A549 treated with Mapracorat at 1 μM for 4 hours (cell line): ENCODE results near the gene PARP6. TPM values are rescaled to one million over a fixed set of nuclear protein-coding genes. Genes with fewer than 3 reads are reported as not detected.

Source experiments
- total RNA-seq: library from RNA; stranded (reverse); fragments of 200-300 nt; extraction: Qiagen RNA extraction; gene quantifications from 5 replicates; pipeline ENCODE4 v1.2.3, GENCODE V29; 2022

The PARP6 gene, protein sequence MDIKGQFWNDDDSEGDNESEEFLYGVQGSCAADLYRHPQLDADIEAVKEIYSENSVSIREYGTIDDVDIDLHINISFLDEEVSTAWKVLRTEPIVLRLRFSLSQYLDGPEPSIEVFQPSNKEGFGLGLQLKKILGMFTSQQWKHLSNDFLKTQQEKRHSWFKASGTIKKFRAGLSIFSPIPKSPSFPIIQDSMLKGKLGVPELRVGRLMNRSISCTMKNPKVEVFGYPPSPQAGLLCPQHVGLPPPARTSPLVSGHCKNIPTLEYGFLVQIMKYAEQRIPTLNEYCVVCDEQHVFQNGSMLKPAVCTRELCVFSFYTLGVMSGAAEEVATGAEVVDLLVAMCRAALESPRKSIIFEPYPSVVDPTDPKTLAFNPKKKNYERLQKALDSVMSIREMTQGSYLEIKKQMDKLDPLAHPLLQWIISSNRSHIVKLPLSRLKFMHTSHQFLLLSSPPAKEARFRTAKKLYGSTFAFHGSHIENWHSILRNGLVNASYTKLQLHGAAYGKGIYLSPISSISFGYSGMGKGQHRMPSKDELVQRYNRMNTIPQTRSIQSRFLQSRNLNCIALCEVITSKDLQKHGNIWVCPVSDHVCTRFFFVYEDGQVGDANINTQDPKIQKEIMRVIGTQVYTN
- 47.9 to 66.0 TPM (median 59.9 TPM) in 5 replicates for total RNA-seq

GRCh38 chr15:72272213-72272996, at the start of gene PARP6:
Gene PARP6 (minus strand): TSS chr15:72272554. CDS start chr15:72267477, 5,077 bp downstream.

DNA sequence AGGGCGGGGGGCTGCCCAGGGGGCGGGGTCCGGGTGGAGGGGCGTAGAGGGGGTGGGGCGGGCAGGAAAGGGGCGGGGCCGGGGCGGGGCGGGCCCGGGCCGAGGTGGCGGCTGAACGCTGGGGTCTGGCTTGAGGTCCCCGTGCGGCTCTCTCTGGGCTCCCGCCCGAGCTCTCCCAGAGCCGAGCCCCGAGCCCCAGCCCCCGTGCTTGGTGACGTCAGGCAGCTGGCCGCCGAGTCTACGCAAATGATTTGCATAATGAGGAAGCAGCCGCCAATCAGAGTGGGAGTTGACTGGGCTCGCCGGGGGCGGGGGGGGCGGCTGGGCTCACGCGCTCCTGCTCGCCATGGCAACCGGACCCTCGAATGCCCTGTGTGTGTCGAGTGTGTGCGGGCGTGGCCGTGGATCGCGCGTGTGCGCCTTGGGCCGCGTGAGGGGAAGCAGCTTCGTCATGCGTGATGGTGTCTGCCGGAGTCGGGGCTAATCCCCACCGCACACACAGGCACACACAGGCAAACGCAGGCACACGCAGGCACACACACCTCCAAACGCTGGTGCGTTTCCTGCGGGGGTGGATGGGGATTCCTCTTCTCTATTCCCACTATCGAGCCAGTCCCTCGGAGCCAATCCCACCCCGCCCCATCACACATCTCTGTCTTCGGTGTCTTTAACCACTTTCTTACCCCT, 47.8 kb upstream of the PARP6 start, which contains the start of gene CELF6:
Gene CELF6 (minus strand): TSS at position 173 of the 687 bp plus-strand sequence. CDS start 283 bp downstream, outside the sequence.

DNA sequence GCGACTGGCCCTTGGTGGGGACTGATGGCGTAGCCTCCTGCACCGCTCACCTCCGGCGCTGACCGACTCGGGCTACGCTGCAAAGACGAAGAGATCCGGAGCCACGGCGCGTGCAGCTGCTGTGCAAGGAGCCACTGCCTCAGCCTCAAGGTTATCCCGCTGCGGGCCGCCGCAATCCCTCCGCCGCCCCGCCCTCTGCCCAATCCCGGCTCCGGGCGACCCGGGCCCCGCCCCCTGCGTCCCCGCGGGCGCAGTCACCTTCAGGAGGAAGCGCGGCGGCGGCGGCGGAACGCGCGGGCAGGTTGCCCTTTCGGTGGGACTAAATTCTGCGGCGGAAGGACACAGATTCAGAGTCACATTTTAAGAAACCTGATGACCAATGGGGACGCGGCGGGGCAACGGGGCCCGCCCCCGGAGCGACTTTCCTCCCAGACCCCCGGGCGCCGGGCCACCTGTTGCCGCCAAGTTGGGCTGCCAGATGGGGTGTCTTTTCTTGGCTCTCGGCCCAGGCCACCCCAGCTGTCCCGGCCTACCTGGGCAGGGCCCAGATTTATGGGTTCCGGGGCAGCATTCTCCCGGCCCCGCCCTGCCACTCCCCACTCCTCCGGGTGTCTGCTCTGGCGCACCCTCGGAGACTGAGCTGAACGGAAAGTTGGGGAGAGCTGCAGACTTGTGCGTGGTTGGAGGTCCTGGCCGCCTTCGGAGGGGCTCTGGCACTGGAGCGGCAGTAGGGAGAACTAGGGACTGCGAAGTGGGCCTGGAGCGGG, 41.1 kb downstream of the PARP6 start, which contains the start of gene PKM:
Gene PKM (minus strand): TSS at position 125 of the 767 bp plus-strand sequence. CDS start 12,093 bp downstream, outside the sequence.

DNA sequence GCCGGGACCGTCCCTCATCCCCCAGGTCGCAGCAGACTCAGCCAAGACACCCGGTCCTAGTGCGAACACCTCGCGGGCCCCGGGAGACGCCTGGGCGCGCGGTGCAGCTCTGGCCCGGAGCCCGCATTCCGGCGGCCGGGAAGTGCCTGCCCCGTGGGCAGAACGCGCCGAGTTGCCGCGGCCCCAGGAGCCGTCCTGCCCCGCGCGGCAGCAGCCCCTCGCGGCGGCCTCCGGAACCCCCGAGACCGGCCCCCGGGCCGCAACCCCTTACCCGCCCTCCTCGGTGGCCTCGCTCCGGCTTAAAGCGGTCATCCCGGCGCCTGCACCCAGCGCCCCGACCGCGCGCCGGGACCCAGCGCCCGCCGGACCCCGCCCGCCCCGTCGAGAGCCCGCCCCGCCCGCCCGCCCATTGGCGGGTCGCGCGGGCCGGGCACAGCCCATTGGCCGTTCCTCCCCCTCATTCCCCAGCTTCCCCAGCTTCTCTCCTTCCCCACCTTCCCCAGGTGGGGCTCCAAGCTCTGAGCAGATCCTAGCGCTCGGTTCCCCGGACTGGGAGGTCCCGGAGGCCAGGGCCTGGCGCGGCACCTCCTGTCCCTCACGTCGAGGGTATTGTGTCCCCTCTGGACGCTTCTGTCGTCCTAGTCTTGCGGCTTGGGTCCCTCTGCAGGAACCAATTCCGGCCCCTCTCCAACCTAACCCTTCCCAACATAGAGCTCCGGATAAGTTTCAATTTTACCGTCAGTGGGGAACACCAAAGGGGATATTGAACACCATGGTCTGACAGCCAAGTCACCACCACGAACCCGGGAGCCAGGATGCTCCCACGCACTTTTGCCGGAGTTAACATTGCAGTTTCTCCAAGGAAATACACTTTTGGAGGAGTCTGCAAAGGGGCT, 74.6 kb downstream of the PARP6 start, which contains the start of gene GRAMD2A:
Gene GRAMD2A (minus strand): TSS at position 328 of the 896 bp plus-strand sequence.

Other genes with a start within 250 kb of the PARP6 start
- 8.4 to 11.5 TPM (median 11.0 TPM) in 5 replicates for gene MYO9A, start 154.4 kb downstream of the PARP6 start, total RNA-seq
- gene SENP8, start 154.2 kb downstream of the PARP6 start, total RNA-seq: 1.7 to 2.0 TPM (median 1.8 TPM) in 5 replicates
- 0.09 to 0.13 TPM (median 0.12 TPM) in 4 of 5 replicates, not detected in the other for gene GRAMD2A, start 74.8 kb downstream of the PARP6 start, total RNA-seq
- gene PKM, start 41.4 kb downstream of the PARP6 start, total RNA-seq: 2,890 to 3,431 TPM (median 3,241 TPM) in 5 replicates
- gene CELF6, start 47.6 kb upstream of the PARP6 start, total RNA-seq: 0.10 to 0.25 TPM (median 0.17 TPM) in 4 of 5 replicates, not detected in the other
- gene HEXA, start 103.5 kb upstream of the PARP6 start, total RNA-seq: 137 to 156 TPM (median 154 TPM) in 5 replicates
- not detected in 5 replicates for gene TMEM202, start 125.8 kb upstream of the PARP6 start, total RNA-seq
- 45.5 to 86.3 TPM (median 76.1 TPM) in 5 replicates for gene ARIH1, start 201.8 kb upstream of the PARP6 start, total RNA-seq